Peyer's patch (tissue), 4 donors: ENCODE data around the gene ADAMTS2. TPM values are rescaled to one million over a fixed set of nuclear protein-coding genes. Genes with fewer than 3 reads are reported as not detected.

Experiments
- DNase-seq, 3 donors: peaks; one replicate each; pipeline ENCODE4 v3.0.0-alpha.2; 2017 to 2019
- H3K27ac ChIP-seq, 4 donors: fragments of 200-600 bp; sonication (generic); one replicate each; pipeline ENCODE4 v1.5.1; 2016 to 2019
- H3K27me3 ChIP-seq, 2 donors: fragments of 200-600 bp; sonication (generic); one replicate each; pipeline ENCODE4 v1.5.1; 2019
- H3K36me3 ChIP-seq, 3 donors: fragments of 200-600 bp; sonication (generic); one replicate each; pipeline ENCODE4 v1.5.1; 2016 to 2019
- H3K4me1 ChIP-seq, 4 donors: fragments of 200-600 bp; sonication (generic); one replicate each; pipeline ENCODE4 v1.5.1; 2016 to 2019
- H3K4me3 ChIP-seq, 4 donors: fragments of 200-600 bp; sonication (generic); 1 replicate in 3 of 4; 2 replicates in 1 of 4; pipeline ENCODE4 v1.5.1; 2016 to 2019; ENCODE audit warnings: mild to moderate bottlenecking in 1 of 4
- H3K9me3 ChIP-seq, 4 donors: fragments of 200-600 bp; sonication (generic); one replicate each; pipeline ENCODE4 v1.5.1; 2016 to 2019; ENCODE audit warnings: mild to moderate bottlenecking in 1 of 4
- POLR2A ChIP-seq, 2 donors: fragments of 450-650 bp; IDR thresholded peaks; one replicate each; pipeline ENCODE4 v1.5.1; 2017; ENCODE audit warnings: antibody characterized with exemption in 2 of 2, mild to moderate bottlenecking in 2 of 2, moderate library complexity in 2 of 2
- small RNA-seq, 2 donors: library from RNA; depleted of rRNA; stranded (forward); fragments of <200 nt; gene quantifications; one replicate each; pipeline ENCODE3, GENCODE V24; 2016
- total RNA-seq, 4 donors: library from RNA; depleted of rRNA; stranded (reverse); fragments of >200 nt; gene quantifications; one replicate each; pipeline ENCODE4 v1.1.0, GENCODE V29; 2016
- TF ChIP-seq, protein P1 (sequence below), 6 experiments: fragments of 450-650 bp in 4 of 6; fragments of 200-600 bp in 2 of 6; sonication (generic) in 1 of 6; IDR thresholded peaks; one replicate each; pipeline ENCODE4 v1.5.1; 2017 to 2019; ENCODE audit warnings: antibody characterized with exemption in 6 of 6, mild to moderate bottlenecking in 3 of 6, moderate library complexity in 1 of 6

The ADAMTS2 gene
- total RNA-seq, 4 donors from 2014 or later: 5.3 to 90.0 (median 9.5) TPM

DNA sequence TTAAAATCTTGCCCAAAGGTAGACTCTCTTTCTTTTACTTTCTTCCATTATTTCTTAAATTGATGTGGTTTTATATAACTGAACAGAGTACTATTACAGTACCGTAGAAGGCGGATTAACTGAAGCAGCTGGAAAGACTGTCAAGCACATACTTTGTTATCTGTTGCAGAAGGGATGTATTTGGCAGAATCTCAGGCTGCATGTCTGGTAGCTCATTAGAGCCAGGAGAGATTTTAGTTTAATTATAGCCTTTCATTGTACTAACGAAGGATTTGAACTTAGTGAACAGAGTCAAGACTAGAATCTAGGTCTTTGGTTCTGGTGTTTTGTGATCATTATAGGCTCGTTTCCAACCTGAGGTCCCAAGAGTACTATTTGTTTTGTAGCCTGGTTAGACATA, 264.5 kb downstream of the ADAMTS2 start:
- TF ChIP-seq POLR2A (IDR thresholded peaks at IDR 0.05): no peak
- TF ChIP-seq, protein P1, sequence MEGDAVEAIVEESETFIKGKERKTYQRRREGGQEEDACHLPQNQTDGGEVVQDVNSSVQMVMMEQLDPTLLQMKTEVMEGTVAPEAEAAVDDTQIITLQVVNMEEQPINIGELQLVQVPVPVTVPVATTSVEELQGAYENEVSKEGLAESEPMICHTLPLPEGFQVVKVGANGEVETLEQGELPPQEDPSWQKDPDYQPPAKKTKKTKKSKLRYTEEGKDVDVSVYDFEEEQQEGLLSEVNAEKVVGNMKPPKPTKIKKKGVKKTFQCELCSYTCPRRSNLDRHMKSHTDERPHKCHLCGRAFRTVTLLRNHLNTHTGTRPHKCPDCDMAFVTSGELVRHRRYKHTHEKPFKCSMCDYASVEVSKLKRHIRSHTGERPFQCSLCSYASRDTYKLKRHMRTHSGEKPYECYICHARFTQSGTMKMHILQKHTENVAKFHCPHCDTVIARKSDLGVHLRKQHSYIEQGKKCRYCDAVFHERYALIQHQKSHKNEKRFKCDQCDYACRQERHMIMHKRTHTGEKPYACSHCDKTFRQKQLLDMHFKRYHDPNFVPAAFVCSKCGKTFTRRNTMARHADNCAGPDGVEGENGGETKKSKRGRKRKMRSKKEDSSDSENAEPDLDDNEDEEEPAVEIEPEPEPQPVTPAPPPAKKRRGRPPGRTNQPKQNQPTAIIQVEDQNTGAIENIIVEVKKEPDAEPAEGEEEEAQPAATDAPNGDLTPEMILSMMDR (IDR thresholded peaks at IDR 0.05): no peak

DNA sequence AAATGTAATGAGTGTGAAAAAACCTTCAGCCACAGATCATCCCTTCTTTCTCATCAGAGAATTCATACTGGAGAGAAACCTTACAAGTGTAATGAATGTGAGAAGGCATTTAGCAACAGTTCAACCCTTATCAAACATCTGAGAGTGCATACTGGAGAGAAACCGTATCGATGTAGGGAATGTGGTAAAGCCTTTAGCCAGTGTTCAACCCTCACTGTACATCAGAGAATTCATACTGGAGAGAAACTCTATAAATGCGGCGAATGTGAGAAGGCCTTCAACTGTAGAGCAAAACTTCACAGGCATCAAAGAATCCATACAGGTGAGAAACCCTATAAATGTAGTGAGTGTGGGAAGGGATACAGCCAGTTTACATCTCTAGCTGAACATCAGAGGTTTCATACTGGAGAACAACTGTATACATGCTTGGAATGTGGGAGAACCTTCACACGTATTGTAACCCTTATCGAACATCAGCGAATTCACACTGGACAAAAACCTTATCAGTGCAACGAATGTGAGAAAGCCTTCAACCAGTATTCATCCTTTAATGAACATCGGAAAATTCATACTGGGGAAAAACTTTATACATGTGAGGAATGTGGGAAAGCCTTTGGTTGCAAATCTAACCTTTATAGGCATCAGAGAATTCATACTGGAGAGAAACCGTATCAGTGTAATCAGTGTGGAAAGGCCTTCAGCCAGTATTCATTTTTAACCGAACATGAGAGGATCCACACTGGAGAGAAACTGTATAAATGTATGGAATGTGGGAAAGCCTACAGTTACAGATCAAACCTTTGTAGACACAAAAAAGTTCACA, 265.9 kb downstream of the ADAMTS2 start:
- no peak for TF ChIP-seq POLR2A (IDR thresholded peaks at IDR 0.05)
- TF ChIP-seq, protein P1 (IDR thresholded peaks at IDR 0.05): no peak
- H3K27ac ChIP-seq: no peak overlapping the region
- H3K27me3 ChIP-seq: no peaks in the 10 kb centered on the region
- H3K9me3 ChIP-seq: peaks cover 0 to 97% (median 34%) of the 10 kb centered on the region in 4 donors
- DNase-seq: no peak
- no peak overlapping the region for H3K4me3 ChIP-seq
- peaks cover 0 to 43% (median 0%) of the 10 kb centered on the region in 3 donors for H3K36me3 ChIP-seq
- no peaks in the 10 kb centered on the region for H3K4me1 ChIP-seq

More for the DNA sequence above, 264.5 kb downstream of the ADAMTS2 start:
- DNase-seq: no peak
- Histone ChIP-seq H3K4me1 (no peaks in the 10 kb centered on the region), H3K4me3 (no peak overlapping the region), H3K9me3 (peaks cover 0 to 97% (median 33%) of the 10 kb centered on the region in 4 donors), H3K27me3 (no peaks in the 10 kb centered on the region), H3K36me3 (peaks cover 0 to 40% (median 0%) of the 10 kb centered on the region in 3 donors), H3K27ac (no peak overlapping the region)

DNA sequence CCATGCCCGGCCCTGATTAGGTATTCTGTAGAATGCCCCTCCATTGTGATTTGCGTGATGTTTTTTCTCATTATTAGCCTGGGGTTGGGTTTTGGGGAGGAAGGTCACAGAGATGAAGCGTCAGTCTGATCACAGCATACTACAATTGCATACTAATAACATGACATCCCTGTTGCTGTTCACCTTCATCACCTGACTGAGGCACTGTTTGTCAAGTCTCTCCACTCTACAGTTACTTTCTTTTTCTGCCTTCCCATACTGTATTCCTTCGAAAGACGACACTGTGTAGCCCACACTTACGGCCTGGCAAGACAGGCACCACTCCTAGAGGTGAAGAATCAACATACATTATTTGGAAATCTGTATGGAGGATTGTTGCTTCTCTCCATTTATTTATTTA, 279.6 kb downstream of the ADAMTS2 start:
- no peaks in the 10 kb centered on the region for H3K27me3 ChIP-seq
- H3K4me1 ChIP-seq: peaks cover 0 to 8% (median 0%) of the 10 kb centered on the region in 4 donors
- DNase-seq: no peak
- peaks cover 0 to 47% (median 7%) of the 10 kb centered on the region in 4 donors for H3K9me3 ChIP-seq
- H3K36me3 ChIP-seq: peaks cover 0 to 25% (median 0%) of the 10 kb centered on the region in 3 donors
- TF ChIP-seq POLR2A (IDR thresholded peaks at IDR 0.05): no peak
- TF ChIP-seq, protein P1 (IDR thresholded peaks at IDR 0.05): no peak
- H3K27ac ChIP-seq: no peak overlapping the region
- H3K4me3 ChIP-seq: no peak overlapping the region

DNA sequence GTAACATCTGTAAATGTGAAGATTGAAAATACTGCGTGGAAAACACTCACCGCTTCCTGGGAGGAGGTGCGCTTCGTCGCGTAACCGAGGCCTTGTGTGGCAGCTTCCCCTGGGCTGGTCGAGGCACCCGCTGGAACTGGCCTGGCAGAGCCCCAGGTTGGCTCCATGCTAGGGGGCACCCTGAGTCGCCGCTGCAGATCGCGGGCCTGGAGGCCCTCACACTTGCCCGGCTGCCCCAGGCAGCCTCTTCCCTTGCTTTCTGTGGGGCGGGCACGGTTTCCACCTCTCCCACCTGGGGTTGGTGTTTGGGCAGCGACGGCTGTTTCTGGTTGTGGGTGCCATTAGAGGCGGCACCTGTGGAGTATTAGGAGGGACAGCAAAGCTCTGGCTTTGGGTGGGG, 284.2 kb downstream of the ADAMTS2 start:
- Histone ChIP-seq H3K9me3 (peaks cover 0 to 11% (median 0%) of the 10 kb centered on the region in 4 donors), H3K27ac (no peak overlapping the region), H3K36me3 (peaks cover 0 to 11% (median 0%) of the 10 kb centered on the region in 3 donors), H3K4me3 (peak overlapping the region; percentile 57 to 70 (median 68)), H3K4me1 (peaks cover 0 to 9% (median 0%) of the 10 kb centered on the region in 4 donors), H3K27me3 (no peaks in the 10 kb centered on the region)
- DNase-seq: no peak
- TF ChIP-seq POLR2A (IDR thresholded peaks at IDR 0.05): no peak
- TF ChIP-seq, protein P1 (IDR thresholded peaks at IDR 0.05): no peak

Small RNA genes within 50 kb of the gene (small RNA-seq; reads per million reads assigned to genes)
- 0 reads per million in 2 donors for gene AC109479.2

Other genes starting within 250 kb of the ADAMTS2 start
- gene RUFY1, start 205.1 kb upstream of the ADAMTS2 start, total RNA-seq: 100 to 1,000 TPM in 1 of 4 donors, 10 to 100 TPM in 3; 25.0 to 133 (median 63.6) TPM